Measurements from ENCODE around the gene PDE4B.
A peak's percentile ranks its signal among the peaks of the same experiment; 100 is the strongest.
"Not testable (repeated sequence)": the region's sequence is repeated elsewhere in the genome, so short reads cannot be mapped to it uniquely, and the experiment has no call there.

Gene PDE4B

GRCh38 chr1:66069976-66070876, 277.5 kb downstream of the PDE4B start:
- no peak for DNase-seq

- DNase-seq = peak in 1 of 2 experiments; percentile 26
These were observed 280.7 kb downstream of the PDE4B start for GRCh38 chr1:66073388-66073787.

DNA sequence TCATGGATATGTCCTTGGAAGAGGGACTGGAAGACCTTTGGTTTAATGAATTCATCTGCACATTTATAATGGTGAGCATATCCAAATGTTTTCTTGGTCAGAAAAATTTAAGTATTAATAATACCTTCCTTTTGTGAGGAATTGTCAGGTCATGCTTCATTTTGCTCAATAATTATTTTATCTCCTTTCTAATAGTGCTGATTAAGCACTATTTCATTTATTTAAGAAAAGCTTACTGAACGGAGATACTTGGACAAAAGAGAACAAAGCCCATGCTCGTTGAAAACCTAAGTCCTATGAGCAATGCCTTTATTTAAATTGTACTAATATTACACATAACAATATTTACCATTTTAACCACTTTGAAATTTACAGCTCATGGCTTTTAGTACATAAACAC, 281.5 kb downstream of the PDE4B start:
- no peak for DNase-seq

GRCh38 chr1:66078412-66078811, 285.7 kb downstream of the PDE4B start:
- no peak for DNase-seq

DNA sequence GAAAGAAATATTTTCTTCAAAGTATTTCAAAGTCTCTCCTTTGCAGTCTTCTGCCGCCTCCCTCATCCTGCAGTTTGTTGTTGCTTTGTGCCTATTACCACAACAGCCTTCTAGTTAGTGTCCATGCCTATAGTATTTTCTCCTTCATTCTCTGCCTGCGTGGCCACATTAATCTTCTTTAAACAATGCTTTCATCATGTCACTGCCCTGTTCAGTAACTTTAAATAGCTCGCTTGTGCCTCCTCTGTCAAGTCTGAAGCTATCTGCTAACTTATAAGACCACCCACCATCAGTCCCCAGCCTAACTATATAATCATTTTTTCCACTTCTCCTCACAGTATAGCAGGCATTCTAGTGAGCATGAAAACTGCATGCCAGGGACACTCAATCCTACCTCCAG, 290.3 kb downstream of the PDE4B start:
- no peak for DNase-seq

DNA sequence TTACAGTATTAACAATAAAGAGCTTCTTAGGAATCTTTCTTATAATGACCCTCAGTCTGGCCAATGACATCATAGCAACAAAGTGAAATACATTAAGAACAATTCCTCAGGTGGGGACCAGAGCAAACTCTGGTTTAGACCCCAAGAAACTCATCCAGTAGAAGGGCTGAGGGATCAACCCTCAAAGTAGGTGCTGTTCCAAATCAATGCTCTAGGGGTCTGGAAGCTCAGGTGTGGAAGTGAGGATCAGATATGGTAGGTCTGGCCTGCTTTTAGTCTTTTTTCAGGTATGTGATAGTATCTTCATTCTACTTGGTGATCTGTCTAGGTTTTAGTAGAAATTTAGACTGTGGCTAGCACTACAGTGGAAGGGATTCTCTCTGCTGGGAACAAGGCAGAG, 291.7 kb downstream of the PDE4B start:
- no peak for DNase-seq

DNA sequence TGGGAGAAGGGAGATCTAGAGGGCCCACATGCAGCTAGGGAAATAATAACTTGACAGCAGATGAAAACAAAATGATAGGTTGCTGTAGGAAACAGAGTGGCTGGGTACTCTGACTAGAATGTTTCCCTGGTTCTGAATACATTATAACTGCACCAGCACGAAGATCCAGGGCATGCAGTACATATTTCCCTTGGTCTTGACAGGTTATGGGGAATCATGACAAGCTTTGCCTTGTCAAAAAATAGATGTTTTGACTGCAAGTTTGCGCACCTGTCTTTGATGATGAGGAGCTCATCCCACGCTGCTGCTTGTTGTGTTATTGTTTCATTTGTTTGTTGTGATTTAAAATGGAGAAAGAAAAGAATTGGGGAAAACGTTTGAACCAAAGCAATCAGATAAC, 292.9 kb downstream of the PDE4B start:
- no peak for DNase-seq

- DNase-seq = no peak
These were observed 296.1 kb downstream of the PDE4B start for GRCh38 chr1:66088787-66089186.

GRCh38 chr1:66090859-66091457, 298.3 kb downstream of the PDE4B start:
- no peak for DNase-seq

GRCh38 chr1:66095190-66095589, 302.5 kb downstream of the PDE4B start:
- no peak for DNase-seq

DNA sequence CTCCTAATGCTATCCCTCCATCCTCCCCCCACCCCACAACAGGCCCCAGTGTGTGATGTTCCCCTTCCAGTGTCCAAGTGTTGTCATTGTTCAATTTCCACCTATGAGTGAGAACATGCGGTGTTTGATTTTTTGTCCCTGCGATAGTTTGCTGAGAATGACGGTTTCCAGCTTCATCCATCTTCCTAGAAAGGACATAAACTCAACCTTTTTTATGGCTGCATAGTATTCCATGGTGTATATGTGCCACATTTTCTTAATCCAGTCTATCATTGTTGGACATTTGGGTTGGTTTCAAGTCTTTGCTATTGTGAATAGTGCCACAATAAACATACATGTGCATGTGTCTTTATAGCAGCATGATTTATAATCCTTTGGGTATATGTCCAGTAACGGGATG, 308.3 kb downstream of the PDE4B start:
- not testable (repeated sequence) for DNase-seq

- DNase-seq = not testable (repeated sequence)
These were observed 311.4 kb downstream of the PDE4B start for GRCh38 chr1:66104076-66104475.

- DNase-seq = no peak
These were observed 315.9 kb downstream of the PDE4B start for GRCh38 chr1:66108624-66109023.

- no peak for DNase-seq
These were observed 320.2 kb downstream of the PDE4B start for GRCh38 chr1:66112744-66113400.

DNA sequence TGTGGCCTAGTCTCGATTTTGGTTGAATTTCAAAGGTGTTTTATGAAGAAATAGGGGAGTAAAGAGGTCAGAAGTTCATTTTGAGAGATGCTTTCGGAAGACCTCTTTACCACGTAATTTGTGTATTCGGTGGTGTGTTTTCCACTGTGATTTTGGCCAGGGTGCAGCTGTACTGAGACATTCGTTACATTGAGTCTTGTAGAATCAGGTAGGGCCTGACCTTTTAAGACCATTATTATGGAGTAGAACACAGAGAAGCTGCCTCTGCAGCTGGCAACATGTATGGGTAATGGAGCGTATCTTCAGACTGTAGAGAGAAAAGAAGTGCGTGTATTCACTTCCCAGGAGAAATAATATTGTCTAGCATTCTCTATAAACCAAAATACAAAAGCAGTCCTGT, 326.5 kb downstream of the PDE4B start:
- no peak for DNase-seq

GRCh38 chr1:66124670-66125069, 332.0 kb downstream of the PDE4B start:
- no peak for DNase-seq

DNA sequence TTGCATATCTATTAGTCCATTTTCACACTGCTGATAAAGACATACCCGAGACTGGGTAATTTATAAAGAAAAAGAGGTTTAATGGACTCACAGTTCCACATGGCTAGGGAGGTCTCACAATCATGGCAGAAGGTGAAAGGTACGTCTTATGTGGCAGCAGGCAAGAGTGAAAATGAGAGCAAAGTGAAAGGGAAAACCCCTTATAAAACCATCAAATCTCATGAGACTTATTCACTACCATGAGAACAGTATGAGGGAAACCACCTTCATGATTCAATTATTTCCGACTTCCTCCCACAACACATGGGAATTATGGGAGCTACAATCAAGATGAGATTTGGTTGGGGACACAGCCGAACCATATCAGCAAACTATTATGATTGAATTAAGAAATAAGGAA, 335.9 kb downstream of the PDE4B start:
- DNase-seq = not testable (repeated sequence)

- DNase-seq = no peak
These were observed 339.6 kb downstream of the PDE4B start for GRCh38 chr1:66132324-66132723.

- no peak for DNase-seq
These were observed 341.3 kb downstream of the PDE4B start for GRCh38 chr1:66134004-66134403.

DNA sequence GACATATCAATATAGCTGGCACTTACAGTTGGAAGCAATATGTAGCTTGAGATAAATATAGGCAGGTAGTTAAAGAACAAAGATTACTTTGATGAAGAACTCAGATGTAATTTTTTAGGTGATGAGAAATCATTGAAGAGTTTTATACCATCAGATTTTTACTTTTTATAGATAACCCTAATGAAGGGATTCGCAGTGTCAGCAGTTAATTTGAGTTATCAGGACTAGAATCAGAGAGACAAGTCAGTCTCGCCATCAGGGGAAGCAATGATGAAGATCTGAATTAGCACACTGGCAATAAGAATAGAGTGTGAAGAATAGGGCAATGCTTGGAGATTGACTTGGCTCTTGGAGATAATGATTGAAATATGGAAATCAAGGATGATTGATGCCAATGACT, 342.5 kb downstream of the PDE4B start:
- DNase-seq = no peak

DNA sequence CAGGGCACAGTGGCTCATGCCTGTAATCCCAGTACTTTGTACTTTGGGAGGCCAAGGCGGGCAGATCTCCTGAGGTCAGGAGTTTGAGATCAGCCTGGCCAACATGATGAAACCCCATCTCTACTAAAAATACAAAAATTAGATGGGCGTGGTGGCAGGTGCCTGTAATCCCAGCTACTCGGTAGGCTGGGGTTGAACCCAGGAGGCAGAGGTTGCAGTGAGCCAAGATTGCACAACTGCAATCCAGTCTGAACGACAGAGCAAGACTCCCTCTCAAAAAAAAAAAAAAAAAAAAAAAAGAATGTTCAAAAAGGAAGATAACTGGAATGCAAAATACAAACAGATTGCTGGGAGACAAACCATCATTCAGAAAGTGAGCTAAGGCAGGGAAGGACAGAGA, 343.7 kb downstream of the PDE4B start:
- DNase-seq = not testable (repeated sequence)

DNA sequence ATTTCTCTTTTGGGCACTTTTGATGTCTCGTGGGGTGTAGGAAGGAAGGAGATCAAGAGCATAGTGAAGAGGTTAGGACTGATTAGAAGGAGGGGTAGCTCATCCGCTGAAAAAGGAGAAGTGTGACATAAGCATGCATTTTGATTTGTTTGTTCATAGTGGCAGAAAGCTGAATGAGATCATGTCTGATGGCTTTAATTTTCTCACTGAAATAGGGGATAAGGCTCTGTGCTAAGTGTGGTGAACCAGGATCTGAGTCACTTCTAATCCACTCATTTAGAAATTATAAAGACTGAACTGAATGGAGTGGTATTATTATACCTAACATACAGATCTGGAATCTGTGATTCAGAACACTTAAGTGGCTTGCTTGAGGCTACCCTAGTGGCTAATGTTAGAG, 344.5 kb downstream of the PDE4B start:
- no peak for DNase-seq

- no peak for DNase-seq
These were observed 345.9 kb downstream of the PDE4B start for GRCh38 chr1:66138613-66139012.

GRCh38 chr1:66140072-66140471, 347.4 kb downstream of the PDE4B start:
- DNase-seq = no peak
